ENCODE results near the gene NPIPB8. TPM values are rescaled to one million over a fixed set of nuclear protein-coding genes. Genes with fewer than 3 reads are reported as not detected.

NPIPB8 gene
- total and polyA plus RNA-seq, 2 of the 13 experiments (the other 11 are each of a cell fraction or from before 2014, with no cell fraction given) = 0.49 to 2.3 TPM

- TF ChIP-seq, protein P1, sequence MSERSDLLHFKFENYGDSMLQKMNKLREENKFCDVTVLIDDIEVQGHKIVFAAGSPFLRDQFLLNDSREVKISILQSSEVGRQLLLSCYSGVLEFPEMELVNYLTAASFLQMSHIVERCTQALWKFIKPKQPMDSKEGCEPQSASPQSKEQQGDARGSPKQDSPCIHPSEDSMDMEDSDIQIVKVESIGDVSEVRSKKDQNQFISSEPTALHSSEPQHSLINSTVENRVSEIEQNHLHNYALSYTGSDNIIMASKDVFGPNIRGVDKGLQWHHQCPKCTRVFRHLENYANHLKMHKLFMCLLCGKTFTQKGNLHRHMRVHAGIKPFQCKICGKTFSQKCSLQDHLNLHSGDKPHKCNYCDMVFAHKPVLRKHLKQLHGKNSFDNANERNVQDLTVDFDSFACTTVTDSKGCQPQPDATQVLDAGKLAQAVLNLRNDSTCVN (CRISPR knock-in tag; IDR thresholded peaks at IDR 0.05; ENCODE audit: borderline replicate concordance) = peak; percentile 46
- TF ChIP-seq MAZ (IDR thresholded peaks at IDR 0.05; ENCODE audit: borderline replicate concordance, low read depth, low read length) = no peak; the same call in 1 of the 2 replicates
- TF ChIP-seq MAZ (CRISPR knock-in tag; IDR thresholded peaks at IDR 0.05; ENCODE audit: low read depth) = no peak; the same call in 1 of the 2 replicates
- no peak for TF ChIP-seq ZNF550 (CRISPR knock-in tag; IDR thresholded peaks at IDR 0.05; ENCODE audit: borderline replicate concordance)
- TF ChIP-seq, protein P2, sequence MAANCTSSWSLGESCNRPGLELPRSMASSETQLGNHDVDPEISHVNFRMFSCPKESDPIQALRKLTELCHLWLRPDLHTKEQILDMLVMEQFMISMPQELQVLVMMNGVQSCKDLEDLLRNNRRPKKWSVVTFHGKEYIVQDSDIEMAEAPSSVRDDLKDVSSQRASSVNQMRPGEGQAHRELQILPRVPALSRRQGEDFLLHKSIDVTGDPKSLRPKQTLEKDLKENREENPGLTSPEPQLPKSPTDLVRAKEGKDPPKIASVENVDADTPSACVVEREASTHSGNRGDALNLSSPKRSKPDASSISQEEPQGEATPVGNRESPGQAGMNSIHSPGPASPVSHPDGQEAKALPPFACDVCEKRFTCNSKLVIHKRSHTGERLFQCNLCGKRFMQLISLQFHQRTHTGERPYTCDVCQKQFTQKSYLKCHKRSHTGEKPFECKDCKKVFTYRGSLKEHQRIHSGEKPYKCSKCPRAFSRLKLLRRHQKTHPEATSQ (CRISPR knock-in tag; IDR thresholded peaks at IDR 0.05; ENCODE audit: borderline replicate concordance) = no peak
- TF ChIP-seq ZFP91 (CRISPR knock-in tag; IDR thresholded peaks at IDR 0.05; ENCODE audit: borderline replicate concordance) = no peak; the same call in 1 of the 2 replicates
- TF ChIP-seq DPF2 (CRISPR knock-in tag; IDR thresholded peaks at IDR 0.05; ENCODE audit: borderline replicate concordance, low read depth) = no peak
- no peak for TF ChIP-seq ZNF205 (CRISPR knock-in tag; IDR thresholded peaks at IDR 0.05)
- no peak for TF ChIP-seq TCF7 (IDR thresholded peaks at IDR 0.05; ENCODE audit: low read depth)
- TF ChIP-seq RAD51 (IDR thresholded peaks at IDR 0.05; ENCODE audit: borderline replicate concordance) = no peak
- no peak for TF ChIP-seq ZNF772 (CRISPR knock-in tag; IDR thresholded peaks at IDR 0.05)
- TF ChIP-seq, protein P3, sequence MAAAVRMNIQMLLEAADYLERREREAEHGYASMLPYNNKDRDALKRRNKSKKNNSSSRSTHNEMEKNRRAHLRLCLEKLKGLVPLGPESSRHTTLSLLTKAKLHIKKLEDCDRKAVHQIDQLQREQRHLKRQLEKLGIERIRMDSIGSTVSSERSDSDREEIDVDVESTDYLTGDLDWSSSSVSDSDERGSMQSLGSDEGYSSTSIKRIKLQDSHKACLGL (CRISPR knock-in tag; IDR thresholded peaks at IDR 0.05) = no peak
- TF ChIP-seq PRMT3 (CRISPR knock-in tag; IDR thresholded peaks at IDR 0.05; ENCODE audit: borderline replicate concordance, low read depth) = no peak
- no peak for TF ChIP-seq PLRG1 (conservative IDR thresholded peaks at IDR 0.05)
- TF ChIP-seq SSRP1 (CRISPR knock-in tag; IDR thresholded peaks at IDR 0.05) = no peak
- TF ChIP-seq SKIL (CRISPR knock-in tag; IDR thresholded peaks at IDR 0.05; ENCODE audit: borderline replicate concordance) = no peak
- TF ChIP-seq, protein P4, sequence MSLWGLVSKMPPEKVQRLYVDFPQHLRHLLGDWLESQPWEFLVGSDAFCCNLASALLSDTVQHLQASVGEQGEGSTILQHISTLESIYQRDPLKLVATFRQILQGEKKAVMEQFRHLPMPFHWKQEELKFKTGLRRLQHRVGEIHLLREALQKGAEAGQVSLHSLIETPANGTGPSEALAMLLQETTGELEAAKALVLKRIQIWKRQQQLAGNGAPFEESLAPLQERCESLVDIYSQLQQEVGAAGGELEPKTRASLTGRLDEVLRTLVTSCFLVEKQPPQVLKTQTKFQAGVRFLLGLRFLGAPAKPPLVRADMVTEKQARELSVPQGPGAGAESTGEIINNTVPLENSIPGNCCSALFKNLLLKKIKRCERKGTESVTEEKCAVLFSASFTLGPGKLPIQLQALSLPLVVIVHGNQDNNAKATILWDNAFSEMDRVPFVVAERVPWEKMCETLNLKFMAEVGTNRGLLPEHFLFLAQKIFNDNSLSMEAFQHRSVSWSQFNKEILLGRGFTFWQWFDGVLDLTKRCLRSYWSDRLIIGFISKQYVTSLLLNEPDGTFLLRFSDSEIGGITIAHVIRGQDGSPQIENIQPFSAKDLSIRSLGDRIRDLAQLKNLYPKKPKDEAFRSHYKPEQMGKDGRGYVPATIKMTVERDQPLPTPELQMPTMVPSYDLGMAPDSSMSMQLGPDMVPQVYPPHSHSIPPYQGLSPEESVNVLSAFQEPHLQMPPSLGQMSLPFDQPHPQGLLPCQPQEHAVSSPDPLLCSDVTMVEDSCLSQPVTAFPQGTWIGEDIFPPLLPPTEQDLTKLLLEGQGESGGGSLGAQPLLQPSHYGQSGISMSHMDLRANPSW (CRISPR knock-in tag; IDR thresholded peaks at IDR 0.05; ENCODE audit: borderline replicate concordance) = peak; percentile 10; the same call in 1 of the 2 replicates
- 0 out of 4 replicates have a peak, but pooled peaks of 1 of the 2 experiments have one; percentile 4 for TF ChIP-seq KLF16 (CRISPR knock-in tag; IDR thresholded peaks at IDR 0.05)
Observed at GRCh38 chr16:28596840-28597691, 40.8 kb upstream of the NPIPB8 start, which contains the start of gene SULT1A2 (continued).

Measured in HepG2 (cell line).